GM12878 (cell line): ENCODE results near the gene PRSS36. TPM values are rescaled to one million over a fixed set of nuclear protein-coding genes. Genes with fewer than 3 reads are reported as not detected.

ENCODE experiments used
- CBX3 ChIP-seq: fragments of 200-600 bp; sonication (generic); IDR thresholded peaks from 2 replicates; pipeline ENCODE4 v1.6.1; 2016; ENCODE audit warnings: low read depth, borderline replicate concordance
- CEBPB ChIP-seq, 2 experiments: fragments of 150-350 bp in 1 of 2; IDR thresholded peaks; 2 replicates each; pipeline ENCODE4 v1.6.1; 2012 to 2014; ENCODE audit warnings: low read depth in 2 of 2, low read length in 2 of 2, borderline replicate concordance in 1 of 2, inconsistent platforms in 1 of 2
- CHD1 ChIP-seq: IDR thresholded peaks from 2 replicates; pipeline ENCODE4 v1.6.1; 2012; ENCODE audit warnings: low read depth, low read length, improper control_type of control experiment
- EED ChIP-seq: sonication (generic); IDR thresholded peaks from 2 replicates; pipeline ENCODE4 v1.6.1; 2016; ENCODE audit warnings: antibody characterized with exemption, low read depth
- ESRRA ChIP-seq: IDR thresholded peaks from 2 replicates; pipeline ENCODE4 v1.6.1; 2012; ENCODE audit warnings: mild to moderate bottlenecking, low read length, improper control_type of control experiment
- EZH2 ChIP-seq: IDR thresholded peaks from 2 replicates; pipeline ENCODE4 v1.6.1; 2012; ENCODE audit warnings: low read depth, mild to moderate bottlenecking, control low read depth, inconsistent platforms, low read length, borderline replicate concordance; ENCODE audit not compliant: control insufficient read depth
- JUND ChIP-seq: IDR thresholded peaks from 2 replicates; pipeline ENCODE4 v1.6.1; 2012; ENCODE audit warnings: low read depth, mild to moderate bottlenecking, low read length, improper control_type of control experiment, moderate library complexity
- MXI1 ChIP-seq: fragments of 150-350 bp; IDR thresholded peaks from 2 replicates; pipeline ENCODE4 v1.6.1; 2011; ENCODE audit warnings: low read depth, mild to moderate bottlenecking, inconsistent platforms, low read length, improper control_type of control experiment
- MYB ChIP-seq: fragments of 150-350 bp; IDR thresholded peaks from 2 replicates; pipeline ENCODE4 v1.6.1; 2014; ENCODE audit warnings: mild to moderate bottlenecking, low read depth, low read length, borderline replicate concordance
- PML ChIP-seq: IDR thresholded peaks from 2 replicates; pipeline ENCODE4 v1.6.1; 2012; ENCODE audit warnings: low read length, inconsistent platforms
- POLR2AphosphoS2 ChIP-seq: IDR thresholded peaks from 2 replicates; pipeline ENCODE4 v1.6.1; 2011; ENCODE audit warnings: low read depth, mild to moderate bottlenecking, low read length, improper control_type of control experiment, moderate library complexity
- POLR2AphosphoS5 ChIP-seq: IDR thresholded peaks from 2 replicates; pipeline ENCODE4 v1.6.1; 2011; ENCODE audit warnings: mild to moderate bottlenecking, low read length, inconsistent platforms
- RB1 ChIP-seq: fragments of 450-650 bp; formaldehyde crosslinking; IDR thresholded peaks from 2 replicates; pipeline ENCODE4 v1.6.1; 2017; ENCODE audit warnings: mild to moderate bottlenecking, borderline replicate concordance
- SMC3 ChIP-seq: IDR thresholded peaks from 2 replicates; pipeline ENCODE4 v1.6.1; 2011; ENCODE audit warnings: low read length, improper control_type of control experiment, borderline replicate concordance
- polyA plus RNA-seq, 11 experiments: library from polyadenylated mRNA; depleted of rRNA in 4 of 11; unstranded in 6 of 11; stranded (reverse) in 5 of 11; fragments of >200 nt; fragmentation: Nextera tagmentation in 4 of 11; fragmentation: Illumina TruSeq in 1 of 11; extraction: Ambion mirVana in 4 of 11; extraction: Trizol in 1 of 11; gene quantifications; 1 replicate in 1 of 11; 2 replicates in 10 of 11; pipeline versions ENCODE4 v1.2.1 to v1.2.3, GENCODE V29; 2011 to 2016; ENCODE audit warnings: inconsistent platforms in 2 of 11, missing spikeins in 2 of 11, low read depth in 1 of 11
- total RNA-seq, 4 experiments: library from RNA; depleted of rRNA in 3 of 4; stranded (reverse); fragments of >200 nt in 3 of 4; fragmentation: Illumina TruSeq in 1 of 4; extraction: Trizol in 1 of 4; gene quantifications; 2 replicates each; pipeline versions ENCODE4 v1.2.1 to v1.2.3, GENCODE V29; 2013 to 2021
- TF ChIP-seq, protein P1 (sequence below), 3 experiments: IDR thresholded peaks in 2 of 3; conservative IDR thresholded peaks in 1 of 3; 2 replicates each; pipeline ENCODE4 v1.5.1; 2011; ENCODE audit warnings: low read depth in 3 of 3, low read length in 3 of 3, mild to moderate bottlenecking in 3 of 3, control low read depth in 2 of 3, moderate library complexity in 2 of 3, inconsistent platforms in 1 of 3, mixed read lengths in 1 of 3; ENCODE audit not compliant: control insufficient read depth in 2 of 3, insufficient read depth in 1 of 3; ENCODE audit errors: extremely low read depth in 1 of 3
- TF ChIP-seq, protein P2 (sequence below): IDR thresholded peaks from 2 replicates; pipeline ENCODE4 v1.6.1; 2011; ENCODE audit warnings: borderline replicate concordance, low read depth, mild to moderate bottlenecking, moderate library complexity, low read length; ENCODE audit not compliant: insufficient read depth, poor library complexity, severe bottlenecking
- TF ChIP-seq, protein P3 (sequence below): IDR thresholded peaks from 2 replicates; pipeline ENCODE4 v1.6.1; 2011; ENCODE audit warnings: borderline replicate concordance, low read depth, mild to moderate bottlenecking, moderate library complexity, mixed read lengths, low read length; ENCODE audit not compliant: insufficient read depth; ENCODE audit errors: extremely low read length
- TF ChIP-seq, protein P4 (sequence below): fragments of 450-650 bp; IDR thresholded peaks from 2 replicates; pipeline ENCODE4 v1.6.1; 2017; ENCODE audit warnings: mild to moderate bottlenecking

The PRSS36 gene
- total and polyA plus RNA-seq, 10 of the 15 experiments (the other 5 are each of a cell fraction or from before 2014, with no cell fraction given): 0.11 to 1.1 (median 0.17) TPM; not detected in 3

DNA sequence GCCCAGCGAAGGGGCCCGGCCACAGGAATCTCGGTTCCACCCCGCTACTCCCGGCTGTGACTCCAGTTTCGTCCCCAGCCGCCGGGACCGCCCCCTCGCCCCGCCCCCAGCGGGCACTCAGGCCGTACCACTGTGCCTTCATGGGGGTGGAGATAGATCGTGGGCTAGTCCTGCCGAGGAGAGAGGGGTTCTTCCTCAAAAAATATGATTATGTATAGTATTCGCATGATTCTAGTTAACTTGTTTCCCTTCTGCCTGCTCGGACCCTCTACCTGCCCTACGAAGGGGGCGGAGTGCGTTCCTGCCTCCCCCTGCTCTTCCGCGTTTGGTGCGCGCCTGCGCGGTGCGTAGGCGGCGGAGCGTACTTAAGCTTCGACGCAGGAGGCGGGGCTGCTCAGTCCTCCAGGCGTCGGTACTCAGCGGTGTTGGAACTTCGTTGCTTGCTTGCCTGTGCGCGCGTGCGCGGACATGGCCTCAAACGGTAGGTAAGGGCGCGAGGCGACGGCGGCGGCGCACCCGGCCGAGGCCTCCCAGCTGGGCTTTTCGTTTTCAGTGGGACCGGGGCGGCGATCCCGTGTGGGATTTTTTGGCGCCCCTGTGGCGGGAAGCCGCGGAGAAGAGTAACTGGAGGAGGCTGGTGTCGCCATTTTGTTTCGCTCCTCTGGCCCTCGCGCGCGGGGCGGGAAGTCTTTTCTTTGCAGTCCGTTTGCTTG is 30.0 kb upstream of the PRSS36 start, which contains the start of gene FUS (continued):
- TF ChIP-seq, protein P1, sequence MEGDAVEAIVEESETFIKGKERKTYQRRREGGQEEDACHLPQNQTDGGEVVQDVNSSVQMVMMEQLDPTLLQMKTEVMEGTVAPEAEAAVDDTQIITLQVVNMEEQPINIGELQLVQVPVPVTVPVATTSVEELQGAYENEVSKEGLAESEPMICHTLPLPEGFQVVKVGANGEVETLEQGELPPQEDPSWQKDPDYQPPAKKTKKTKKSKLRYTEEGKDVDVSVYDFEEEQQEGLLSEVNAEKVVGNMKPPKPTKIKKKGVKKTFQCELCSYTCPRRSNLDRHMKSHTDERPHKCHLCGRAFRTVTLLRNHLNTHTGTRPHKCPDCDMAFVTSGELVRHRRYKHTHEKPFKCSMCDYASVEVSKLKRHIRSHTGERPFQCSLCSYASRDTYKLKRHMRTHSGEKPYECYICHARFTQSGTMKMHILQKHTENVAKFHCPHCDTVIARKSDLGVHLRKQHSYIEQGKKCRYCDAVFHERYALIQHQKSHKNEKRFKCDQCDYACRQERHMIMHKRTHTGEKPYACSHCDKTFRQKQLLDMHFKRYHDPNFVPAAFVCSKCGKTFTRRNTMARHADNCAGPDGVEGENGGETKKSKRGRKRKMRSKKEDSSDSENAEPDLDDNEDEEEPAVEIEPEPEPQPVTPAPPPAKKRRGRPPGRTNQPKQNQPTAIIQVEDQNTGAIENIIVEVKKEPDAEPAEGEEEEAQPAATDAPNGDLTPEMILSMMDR (IDR thresholded peaks at IDR 0.05 in 2 of 3, conservative IDR thresholded peaks at IDR 0.05 in 1 of 3; ENCODE audit: control insufficient read depth in 2 of 3, extremely low read depth in 1 of 3, insufficient read depth in 1 of 3, low read depth in 3 of 3, low read length in 3 of 3): no peak
- peak; percentile 100 for TF ChIP-seq POLR2AphosphoS2
- peak; percentile 84; the same call in 1 of the 2 replicates for TF ChIP-seq RB1
- TF ChIP-seq JUND: peak; percentile 100
- TF ChIP-seq, protein P2, sequence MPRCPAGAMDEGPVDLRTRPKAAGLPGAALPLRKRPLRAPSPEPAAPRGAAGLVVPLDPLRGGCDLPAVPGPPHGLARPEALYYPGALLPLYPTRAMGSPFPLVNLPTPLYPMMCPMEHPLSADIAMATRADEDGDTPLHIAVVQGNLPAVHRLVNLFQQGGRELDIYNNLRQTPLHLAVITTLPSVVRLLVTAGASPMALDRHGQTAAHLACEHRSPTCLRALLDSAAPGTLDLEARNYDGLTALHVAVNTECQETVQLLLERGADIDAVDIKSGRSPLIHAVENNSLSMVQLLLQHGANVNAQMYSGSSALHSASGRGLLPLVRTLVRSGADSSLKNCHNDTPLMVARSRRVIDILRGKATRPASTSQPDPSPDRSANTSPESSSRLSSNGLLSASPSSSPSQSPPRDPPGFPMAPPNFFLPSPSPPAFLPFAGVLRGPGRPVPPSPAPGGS: peak; percentile 61
- TF ChIP-seq PML: peak; percentile 100
- TF ChIP-seq CHD1: peak; percentile 100
- 0 out of 2 replicates have a peak, but pooled peaks have one; percentile 20 for TF ChIP-seq MYB
- no peak for TF ChIP-seq EZH2
- 0 out of 2 replicates have a peak, but pooled peaks have one; percentile 2 for TF ChIP-seq SMC3
- TF ChIP-seq MXI1: no peak; the same call in 1 of the 2 replicates
- TF ChIP-seq POLR2AphosphoS5: peak; percentile 100
- TF ChIP-seq, protein P3, sequence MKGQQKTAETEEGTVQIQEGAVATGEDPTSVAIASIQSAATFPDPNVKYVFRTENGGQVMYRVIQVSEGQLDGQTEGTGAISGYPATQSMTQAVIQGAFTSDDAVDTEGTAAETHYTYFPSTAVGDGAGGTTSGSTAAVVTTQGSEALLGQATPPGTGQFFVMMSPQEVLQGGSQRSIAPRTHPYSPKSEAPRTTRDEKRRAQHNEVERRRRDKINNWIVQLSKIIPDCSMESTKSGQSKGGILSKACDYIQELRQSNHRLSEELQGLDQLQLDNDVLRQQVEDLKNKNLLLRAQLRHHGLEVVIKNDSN: no peak
- TF ChIP-seq ESRRA: peak; percentile 21; the same call in 1 of the 2 replicates
- TF ChIP-seq CEBPB (IDR thresholded peaks at IDR 0.05; ENCODE audit: borderline replicate concordance in 1 of 2, low read depth in 2 of 2, low read length in 2 of 2): peak in 1 of 2 experiments; percentile 43; a peak in 1 of 4 replicates
- TF ChIP-seq, protein P4, sequence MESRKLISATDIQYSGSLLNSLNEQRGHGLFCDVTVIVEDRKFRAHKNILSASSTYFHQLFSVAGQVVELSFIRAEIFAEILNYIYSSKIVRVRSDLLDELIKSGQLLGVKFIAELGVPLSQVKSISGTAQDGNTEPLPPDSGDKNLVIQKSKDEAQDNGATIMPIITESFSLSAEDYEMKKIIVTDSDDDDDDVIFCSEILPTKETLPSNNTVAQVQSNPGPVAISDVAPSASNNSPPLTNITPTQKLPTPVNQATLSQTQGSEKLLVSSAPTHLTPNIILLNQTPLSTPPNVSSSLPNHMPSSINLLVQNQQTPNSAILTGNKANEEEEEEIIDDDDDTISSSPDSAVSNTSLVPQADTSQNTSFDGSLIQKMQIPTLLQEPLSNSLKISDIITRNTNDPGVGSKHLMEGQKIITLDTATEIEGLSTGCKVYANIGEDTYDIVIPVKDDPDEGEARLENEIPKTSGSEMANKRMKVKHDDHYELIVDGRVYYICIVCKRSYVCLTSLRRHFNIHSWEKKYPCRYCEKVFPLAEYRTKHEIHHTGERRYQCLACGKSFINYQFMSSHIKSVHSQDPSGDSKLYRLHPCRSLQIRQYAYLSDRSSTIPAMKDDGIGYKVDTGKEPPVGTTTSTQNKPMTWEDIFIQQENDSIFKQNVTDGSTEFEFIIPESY: no peak
- TF ChIP-seq EED: no peak; the same call in 1 of the 2 replicates
- TF ChIP-seq CBX3: no peak
